T-cell (primary cell): ENCODE data around the gene MORN3. TPM values are rescaled to one million over a fixed set of nuclear protein-coding genes. Genes with fewer than 3 reads are reported as not detected.

Source experiments
- ATAC-seq, 4 experiments: fragments of 200-7000 bp in 3 of 4; fragments of 150-1000 bp in 1 of 4; cut with Tn5 transposase; replicated peaks in 1 of 4; 1 replicate in 3 of 4; 2 replicates in 1 of 4; pipeline ENCODE4 v1.10.0; 2021; ENCODE audit warnings: moderate library complexity in 3 of 4, mild to moderate bottlenecking in 2 of 4, moderate number of reproducible peaks in 1 of 4
- CTCF ChIA-PET, 2 donors: fragments of 300-600 bp; sonication (Branson Sonifier 250); formaldehyde crosslinking; loops; one replicate each; lab custom pipeline; 2022; ENCODE audit warnings: antibody characterized with exemption in 2 of 2; lab: Charles Lee
- POLR2A ChIA-PET, 2 donors: fragments of 300-600 bp; sonication (Branson Sonifier 250); formaldehyde crosslinking; loops; one replicate each; lab custom pipeline; 2022; ENCODE audit warnings: antibody characterized with exemption in 2 of 2; lab: Charles Lee
- DNase-seq, 35 experiments: peaks; one replicate each; pipeline versions ENCODE4 v3.0.0 to v3.0.0-alpha.2; 2013 to 2023
- H3K27ac ChIP-seq: one replicate; pipeline ENCODE4 v1.5.1; 2013; ENCODE audit warnings: low read length
- H3K27me3 ChIP-seq, 2 experiments: replicated peaks in 1 of 2; 1 replicate in 1 of 2; 2 replicates in 1 of 2; pipeline versions ENCODE4 v1.6.1 to v1.7.0; 2013; ENCODE audit warnings: low read length in 1 of 2, mixed read lengths in 1 of 2; ENCODE audit not compliant: control insufficient read depth in 2 of 2, insufficient read depth in 2 of 2; ENCODE audit errors: extremely low read depth in 1 of 2
- H3K36me3 ChIP-seq, 2 donors: 1 replicate in 1 of 2; 2 replicates in 1 of 2; pipeline versions ENCODE4 v1.6.1 to v1.7.0; 2013; ENCODE audit warnings: low read length in 1 of 2; ENCODE audit not compliant: control insufficient read depth in 2 of 2, insufficient read depth in 1 of 2; ENCODE audit errors: extremely low read depth in 1 of 2
- H3K4me1 ChIP-seq, 2 experiments: 1 replicate in 1 of 2; 2 replicates in 1 of 2; pipeline versions ENCODE4 v1.6.1 to v1.7.0; 2013; ENCODE audit warnings: low read length in 2 of 2, mixed read lengths in 1 of 2; ENCODE audit not compliant: insufficient read depth in 2 of 2, control insufficient read depth in 1 of 2; ENCODE audit errors: extremely low read depth in 1 of 2
- H3K4me3 ChIP-seq, 2 donors: 1 replicate in 1 of 2; 2 replicates in 1 of 2; pipeline versions ENCODE4 v1.5.1 to v1.7.0; 2013; ENCODE audit warnings: mild to moderate bottlenecking in 2 of 2, low read length in 1 of 2, moderate library complexity in 1 of 2; ENCODE audit not compliant: control insufficient read depth in 1 of 2; ENCODE audit errors: extremely low read depth in 1 of 2
- H3K9me3 ChIP-seq: 2 replicates; pipeline ENCODE4 v1.7.0; 2013
- H3K27ac Mint-ChIP-seq, 2 donors: one replicate each; pipeline ENCODE4 v1.8.0; 2020 to 2021; ENCODE audit warnings: mild to moderate bottlenecking in 2 of 2, mixed read lengths in 2 of 2
- H3K27me3 Mint-ChIP-seq, 2 donors: one replicate each; pipeline ENCODE4 v1.8.0; 2021 to 2022; ENCODE audit warnings: mixed read lengths in 2 of 2
- H3K36me3 Mint-ChIP-seq: one replicate; pipeline ENCODE4 v1.8.0; 2021; ENCODE audit warnings: mixed read lengths
- H3K4me1 Mint-ChIP-seq, 3 donors: one replicate each; pipeline ENCODE4 v1.8.0; 2020 to 2022; ENCODE audit warnings: mixed read lengths in 3 of 3, mild to moderate bottlenecking in 1 of 3
- H3K4me3 Mint-ChIP-seq, 3 donors: one replicate each; pipeline ENCODE4 v1.8.0; 2020 to 2022; ENCODE audit warnings: mild to moderate bottlenecking in 3 of 3, mixed read lengths in 3 of 3, moderate library complexity in 3 of 3
- H3K9me3 Mint-ChIP-seq, 3 donors: one replicate each; pipeline ENCODE4 v1.8.0; 2020 to 2022; ENCODE audit warnings: mixed read lengths in 3 of 3
- WGBS: methylation state at CpG from one replicate; pipeline ENCODE4 v1.1.5; 2013; ENCODE audit warnings: missing lambda C conversion rate; ENCODE audit not compliant: insufficient coverage; 5-methylcytosine and 5-hydroxymethylcytosine counted together
- total RNA-seq, 35 experiments: library from RNA in 6 of 35; stranded (reverse) in 6 of 35; fragments of 120-200 nt in 1 of 35; gene quantifications; one replicate each; pipeline versions ENCODE4 v1.2.1 to v1.2.4 and lab custom pipeline; 2013 to 2026

Gene MORN3
- total RNA-seq, 5 donors from 2014 or later (not counting 1 experiment from before 2014, with no cell fraction given), result 3.9 to 17.6 (median 8.3) TPM

- peaks cover 43 to 54% (median 45%) of the 10 kb centered on the region in 3 donors for H3K4me1 Mint-ChIP-seq
- ChIA-PET CTCF (interaction anchor here (0.6 kb wide), 2 partner anchors 15 to 218 kb away, joined by 3 to 9 read pairs; no protein-coding TSS in a partner anchor), POLR2A (interaction anchor here in 1 of 2 donors (0.6 kb wide), 1 partner anchor 100 kb away, joined by 4 read pairs; no protein-coding TSS in a partner anchor)
- 96% methylated on average over 10 of the region's 16 CpGs for WGBS
- no peak overlapping the region for H3K27ac ChIP-seq
- H3K36me3 Mint-ChIP-seq, result peaks cover 20% of the 10 kb centered on the region
- no peak overlapping the region for H3K4me3 ChIP-seq
- no peaks in the 10 kb centered on the region for H3K9me3 ChIP-seq
- H3K27me3 Mint-ChIP-seq, result no peaks in the 10 kb centered on the region
- peaks cover 7 to 11% of the 10 kb centered on the region in 2 donors for H3K36me3 ChIP-seq
- peaks cover 7 to 58% of the 10 kb centered on the region in 2 experiments for H3K4me1 ChIP-seq
- H3K4me3 Mint-ChIP-seq, result no peak overlapping the region
- ATAC-seq (no peak), DNase-seq (no peak)
- H3K27ac Mint-ChIP-seq, result peak overlapping the region; percentile 50 to 65
- no peaks in the 10 kb centered on the region for H3K9me3 Mint-ChIP-seq
- no peaks in the 10 kb centered on the region for H3K27me3 ChIP-seq
Observed at GRCh38 chr12:121652767-121653497, 16.5 kb downstream of the MORN3 start.

GRCh38 chr12:121651320-121651719, 18.1 kb downstream of the MORN3 start:
- ChIA-PET POLR2A (interaction anchor here in 1 of 2 donors (1.0 kb wide), 1 partner anchor 18 kb away, joined by 3 read pairs; no protein-coding TSS in a partner anchor), CTCF (interaction anchor here in 1 of 2 donors (1.3 kb wide), 1 partner anchor 20 kb away, joined by 4 read pairs; no protein-coding TSS in a partner anchor)
- Mint-ChIP-seq H3K27me3 (no peaks in the 10 kb centered on the region), H3K27ac (peak overlapping the region; percentile 52 to 55), H3K36me3 (peaks cover 24% of the 10 kb centered on the region), H3K4me3 (no peak overlapping the region), H3K4me1 (peaks cover 31 to 44% (median 32%) of the 10 kb centered on the region in 3 donors), H3K9me3 (no peaks in the 10 kb centered on the region)
- Histone ChIP-seq H3K4me3 (no peak overlapping the region), H3K27ac (no peak overlapping the region), H3K4me1 (peaks cover 7 to 54% of the 10 kb centered on the region in 2 experiments), H3K9me3 (no peaks in the 10 kb centered on the region), H3K36me3 (peaks cover 11 to 16% of the 10 kb centered on the region in 2 donors), H3K27me3 (no peaks in the 10 kb centered on the region)
- ATAC-seq (no peak), DNase-seq (no peak)
- 100% methylated on average over 1 of the region's 8 CpGs for WGBS

GRCh38 chr12:121649819-121650353, 19.6 kb downstream of the MORN3 start:
- Mint-ChIP-seq H3K4me3 (peak overlapping the region in 1 of 3 donors; percentile 35), H3K27ac (peak overlapping the region; percentile 86 to 87), H3K27me3 (no peaks in the 10 kb centered on the region), H3K36me3 (peaks cover 20% of the 10 kb centered on the region), H3K9me3 (no peaks in the 10 kb centered on the region), H3K4me1 (peaks cover 30 to 40% (median 31%) of the 10 kb centered on the region in 3 donors)
- peaks cover 7 to 54% of the 10 kb centered on the region in 2 experiments for H3K4me1 ChIP-seq
- peak in 8 of 35 experiments; percentile 13 to 73 (median 26) for DNase-seq
- ChIA-PET CTCF (interaction anchor here (0.5 to 1.1 kb wide), 5 partner anchors 22 to 524 kb away, joined by 3 to 5 read pairs (median 4); no protein-coding TSS in a partner anchor), POLR2A (no interaction called here)
- H3K4me3 ChIP-seq, result no peak overlapping the region
- peak; percentile 55 to 78 (median 64) for ATAC-seq
- WGBS, result 39% methylated on average over 2 of the region's 8 CpGs
- no peaks in the 10 kb centered on the region for H3K27me3 ChIP-seq
- H3K27ac ChIP-seq, result peak overlapping the region; percentile 58
- H3K36me3 ChIP-seq, result peaks cover 11 to 16% of the 10 kb centered on the region in 2 donors
- H3K9me3 ChIP-seq, result no peaks in the 10 kb centered on the region

GRCh38 chr12:121649322-121649721, 20.1 kb downstream of the MORN3 start:
- peaks cover 26 to 36% (median 29%) of the 10 kb centered on the region in 3 donors for H3K4me1 Mint-ChIP-seq
- 69% methylated on average over 2 of the region's 5 CpGs for WGBS
- H3K27me3 Mint-ChIP-seq, result no peaks in the 10 kb centered on the region
- ATAC-seq (peak in 1 of 4 experiments; percentile 16), DNase-seq (no peak)
- Histone ChIP-seq H3K27me3 (no peaks in the 10 kb centered on the region), H3K9me3 (no peaks in the 10 kb centered on the region), H3K36me3 (peaks cover 11 to 16% of the 10 kb centered on the region in 2 donors), H3K4me1 (peaks cover 7 to 51% of the 10 kb centered on the region in 2 experiments), H3K27ac (peak overlapping the region; percentile 58), H3K4me3 (no peak overlapping the region)
- H3K27ac Mint-ChIP-seq, result peak overlapping the region; percentile 86 to 87
- H3K9me3 Mint-ChIP-seq, result no peaks in the 10 kb centered on the region
- ChIA-PET CTCF (interaction anchor here (0.5 to 1.1 kb wide), 5 partner anchors 22 to 523 kb away, joined by 3 to 5 read pairs (median 4); no protein-coding TSS in a partner anchor), POLR2A (interaction anchor here in 1 of 2 donors (0.7 kb wide), 1 partner anchor 1212 kb away, joined by 4 read pairs; no protein-coding TSS in a partner anchor)
- H3K4me3 Mint-ChIP-seq, result peak overlapping the region in 1 of 3 donors; percentile 35
- peaks cover 19% of the 10 kb centered on the region for H3K36me3 Mint-ChIP-seq

- Mint-ChIP-seq H3K4me1 (peaks cover 21 to 30% (median 22%) of the 10 kb centered on the region in 3 donors), H3K27ac (peak overlapping the region; percentile 16 to 79), H3K36me3 (peaks cover 14% of the 10 kb centered on the region), H3K9me3 (no peaks in the 10 kb centered on the region), H3K4me3 (no peak overlapping the region), H3K27me3 (no peaks in the 10 kb centered on the region)
- no peak overlapping the region for H3K4me3 ChIP-seq
- ChIA-PET CTCF (interaction anchor here (0.6 to 1.1 kb wide), 3 partner anchors 17 to 22 kb away, joined by 4 to 6 read pairs (median 5); no protein-coding TSS in a partner anchor), POLR2A (interaction anchor here (0.7 kb wide), 2 partner anchors 15 to 1211 kb away, joined by 3 to 4 read pairs; no protein-coding TSS in a partner anchor)
- 80% methylated on average over 1 of the region's 11 CpGs for WGBS
- ATAC-seq (no peak), DNase-seq (no peak)
- no peak overlapping the region for H3K27ac ChIP-seq
- peaks cover 16 to 19% of the 10 kb centered on the region in 2 donors for H3K36me3 ChIP-seq
- peaks cover 7 to 45% of the 10 kb centered on the region in 2 experiments for H3K4me1 ChIP-seq
- no peaks in the 10 kb centered on the region for H3K27me3 ChIP-seq
- H3K9me3 ChIP-seq, result no peaks in the 10 kb centered on the region
Observed at GRCh38 chr12:121648458-121649028, 20.9 kb downstream of the MORN3 start.

DNA sequence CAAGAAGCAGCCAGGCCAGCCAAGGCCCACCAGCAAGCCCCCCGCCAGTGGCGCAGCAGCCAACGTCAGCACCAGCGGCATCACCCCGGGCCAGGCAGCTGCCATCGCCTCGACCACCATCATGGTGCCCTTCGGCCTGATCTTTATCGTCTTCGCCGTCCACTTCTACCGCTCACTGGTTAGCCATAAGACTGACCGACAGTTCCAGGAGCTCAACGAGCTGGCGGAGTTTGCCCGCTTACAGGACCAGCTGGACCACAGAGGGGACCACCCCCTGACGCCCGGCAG, 28.2 kb downstream of the MORN3 start:
- Mint-ChIP-seq H3K27ac (peak overlapping the region in 1 of 2 donors; percentile 23), H3K27me3 (no peaks in the 10 kb centered on the region), H3K36me3 (peaks cover 14% of the 10 kb centered on the region), H3K4me1 (peaks cover 33 to 43% (median 34%) of the 10 kb centered on the region in 3 donors), H3K9me3 (no peaks in the 10 kb centered on the region), H3K4me3 (peak overlapping the region in 1 of 3 donors; percentile 37)
- H3K4me1 ChIP-seq, result peaks cover 19 to 46% of the 10 kb centered on the region in 2 experiments
- no peak overlapping the region for H3K4me3 ChIP-seq
- no peaks in the 10 kb centered on the region for H3K9me3 ChIP-seq
- ChIA-PET POLR2A (interaction anchor here in 1 of 2 donors (0.6 kb wide), 1 partner anchor 102 kb away, joined by 3 read pairs; no protein-coding TSS in a partner anchor), CTCF (no interaction called here)
- DNase-seq (no peak), ATAC-seq (no peak)
- WGBS, result 96% methylated on average over 18 of the region's 18 CpGs
- H3K27ac ChIP-seq, result no peak overlapping the region
- H3K27me3 ChIP-seq, result no peaks in the 10 kb centered on the region
- H3K36me3 ChIP-seq, result peaks cover 19 to 27% of the 10 kb centered on the region in 2 donors
